ENCODE results near the gene ANKRD9.

Gene ANKRD9

GRCh38 chr14:102471921-102472790 is 37.4 kb downstream of the ANKRD9 start:
- DNase-seq (ENCODE audit: low spot score): no peak

DNA sequence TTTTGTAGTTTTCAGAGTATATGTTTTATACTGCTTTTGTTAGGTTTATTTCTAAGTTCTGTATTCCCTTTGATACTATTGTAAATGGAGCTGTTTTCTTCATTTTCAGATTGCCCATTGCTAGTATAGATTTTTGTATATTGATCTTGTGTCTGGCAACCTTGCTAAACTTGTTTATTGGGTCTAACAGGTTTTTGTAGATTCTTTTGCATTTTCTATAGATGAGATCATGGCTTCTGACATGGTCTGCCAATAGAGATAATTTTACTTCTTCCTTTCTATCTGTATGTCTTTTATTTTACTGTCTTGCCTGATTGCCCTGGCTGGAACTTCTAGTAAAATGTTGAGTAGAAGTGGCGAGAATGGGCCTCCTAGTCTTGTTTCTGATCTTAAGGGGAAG is 40.3 kb downstream of the ANKRD9 start:
- DNase-seq (ENCODE audit: low spot score): no peak

GRCh38 chr14:102464846-102465341 is 44.7 kb downstream of the ANKRD9 start:
- no peak for DNase-seq (ENCODE audit: low spot score)

DNA sequence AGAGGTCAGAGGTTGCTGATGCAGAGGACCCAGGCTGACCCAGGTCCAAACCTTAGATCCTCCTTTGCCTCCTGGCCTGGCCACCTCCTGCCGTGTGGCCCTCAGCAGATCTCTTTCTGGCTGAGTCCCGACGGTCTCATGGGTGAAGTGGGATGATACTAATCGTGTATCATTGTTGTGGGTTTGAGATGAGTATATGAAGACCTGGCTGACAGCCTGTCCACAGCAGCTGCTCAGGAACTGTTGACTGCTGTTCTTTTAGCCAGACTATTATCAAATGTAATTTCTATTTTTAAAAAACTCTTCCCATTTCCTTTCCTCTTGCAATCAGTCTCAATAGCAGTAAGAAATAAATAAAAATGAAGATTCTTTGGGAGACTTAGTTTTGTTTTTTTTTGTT is 45.6 kb downstream of the ANKRD9 start:
- no peak for DNase-seq (ENCODE audit: low spot score)

DNA sequence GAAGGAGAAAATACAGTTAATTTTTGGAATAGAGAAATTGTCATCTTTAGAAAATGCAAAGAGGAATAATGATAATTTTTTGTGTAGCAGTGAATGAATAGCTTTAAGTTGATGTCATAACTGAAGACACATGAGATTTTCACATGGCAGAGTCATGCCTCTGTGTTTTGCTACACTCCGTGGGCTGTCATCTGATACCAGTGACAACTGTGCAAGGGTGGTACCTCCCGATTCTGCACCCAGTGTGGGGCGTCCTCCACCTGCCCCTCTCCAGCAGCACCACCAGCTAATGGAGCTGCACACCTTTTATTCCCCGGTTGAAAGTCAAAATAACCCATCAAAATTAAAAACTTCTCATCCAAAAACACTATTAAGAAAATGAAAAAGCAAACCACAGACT is 47.2 kb downstream of the ANKRD9 start:
- no peak for DNase-seq (ENCODE audit: low spot score)

DNA sequence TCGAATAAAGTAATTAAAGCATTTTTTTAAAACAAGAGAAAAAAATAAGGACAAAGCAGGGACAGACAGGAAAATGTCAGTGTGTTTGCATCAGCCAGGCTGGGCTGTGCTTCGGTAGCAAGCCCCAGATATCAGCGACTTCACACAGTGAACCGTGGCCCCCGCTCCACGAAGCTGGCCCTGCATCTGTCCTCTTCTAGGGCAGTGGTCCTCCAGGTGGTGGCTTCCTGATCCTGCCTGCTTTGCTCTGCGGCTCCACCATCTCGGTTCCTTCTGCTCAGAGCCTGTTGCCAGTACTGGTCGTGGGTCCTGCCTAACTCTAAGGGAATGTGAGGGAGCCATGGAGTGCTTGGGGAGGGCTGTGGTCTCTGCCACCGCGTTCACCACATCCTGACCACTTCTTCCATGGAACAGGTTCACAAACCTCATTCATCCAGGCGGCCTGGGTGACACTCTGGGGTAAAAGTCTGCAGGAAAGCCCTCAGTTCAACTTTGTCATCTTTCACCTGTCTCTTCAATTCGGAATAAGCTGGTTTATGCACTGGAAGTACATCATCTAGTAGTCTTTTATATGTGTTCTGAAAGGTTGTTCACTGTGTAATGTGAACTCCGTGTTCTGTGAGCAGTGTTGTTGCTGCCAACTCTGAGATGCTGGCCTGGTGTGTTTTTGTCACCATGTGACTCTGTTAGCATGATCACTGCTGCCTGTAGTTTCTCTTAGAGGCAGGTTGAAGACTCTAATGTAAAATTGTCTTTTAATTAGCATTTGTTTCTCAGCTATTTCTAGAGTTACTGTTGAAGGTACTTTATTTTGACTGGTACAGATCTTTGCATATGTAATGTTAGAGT is 47.9 kb downstream of the ANKRD9 start:
- DNase-seq (ENCODE audit: low spot score): no peak

- no peak for DNase-seq (ENCODE audit: low spot score)
Measured at GRCh38 chr14:102457509-102457908, 52.1 kb downstream of the ANKRD9 start.

GRCh38 chr14:102454711-102455110 is 54.9 kb downstream of the ANKRD9 start:
- DNase-seq (ENCODE audit: low spot score): no peak

GRCh38 chr14:102452302-102452701 is 57.3 kb downstream of the ANKRD9 start:
- no peak for DNase-seq (ENCODE audit: low spot score)
